T-helper 1 cell treated with Interleukin-12 subunit alpha and Interleukin-12 subunit beta and Interleukin-4 antibody, amounts not matched to agents 30 μg/mL and 1 μg/mL, for 36 hours (primary cell): ENCODE data around the gene ELMO1.

ENCODE experiments used
- H3K27ac Mint-ChIP-seq: one replicate; pipeline ENCODE4 v1.8.0; 2021; ENCODE audit warnings: mild to moderate bottlenecking, mixed read lengths
- H3K27me3 Mint-ChIP-seq: one replicate; pipeline ENCODE4 v1.8.0; 2021; ENCODE audit warnings: low read depth, mixed read lengths
- H3K36me3 Mint-ChIP-seq: one replicate; pipeline ENCODE4 v1.8.0; 2021; ENCODE audit warnings: low read depth, mixed read lengths
- H3K4me1 Mint-ChIP-seq: one replicate; pipeline ENCODE4 v1.8.0; 2021; ENCODE audit warnings: low read depth, mixed read lengths
- H3K4me3 Mint-ChIP-seq: one replicate; pipeline ENCODE4 v1.8.0; 2021; ENCODE audit warnings: mild to moderate bottlenecking, moderate library complexity, mixed read lengths
- H3K9me3 Mint-ChIP-seq: one replicate; pipeline ENCODE4 v1.8.0; 2021; ENCODE audit warnings: mixed read lengths

ELMO1 gene

DNA sequence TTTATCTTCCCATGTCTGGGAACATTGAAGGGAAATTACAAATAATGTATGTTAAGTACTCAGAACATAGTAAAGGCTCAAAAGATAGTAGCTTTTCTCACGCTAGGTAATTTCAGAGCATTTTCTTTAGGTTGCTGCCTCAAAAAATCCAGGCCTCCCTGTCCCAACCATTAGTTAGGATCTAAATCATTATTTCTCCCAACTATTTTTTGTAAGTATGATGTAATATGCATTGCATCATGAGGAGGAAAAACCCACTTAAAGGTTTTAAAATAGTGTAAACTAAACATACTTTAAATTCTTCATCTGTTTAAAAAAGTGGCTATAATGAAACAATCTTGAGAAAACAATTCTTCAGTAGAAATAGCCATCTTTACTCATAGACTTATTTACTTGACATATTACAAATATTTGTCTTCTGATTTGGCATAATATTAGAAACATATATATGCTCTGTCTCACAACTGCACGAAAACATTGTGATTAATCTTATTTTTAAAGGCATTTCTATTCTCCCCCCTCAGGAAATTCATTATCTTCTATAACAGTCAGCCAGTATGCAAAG, 329.3 kb downstream of the ELMO1 start:
- peaks cover 18% of the 10 kb centered on the region for H3K36me3 Mint-ChIP-seq
- no peaks in the 10 kb centered on the region for H3K27me3 Mint-ChIP-seq
- peaks cover 23% of the 10 kb centered on the region for H3K4me1 Mint-ChIP-seq
- no peaks in the 10 kb centered on the region for H3K9me3 Mint-ChIP-seq
- H3K27ac Mint-ChIP-seq = no peak overlapping the region
- H3K4me3 Mint-ChIP-seq = no peak overlapping the region

GRCh38 chr7:37118004-37118403, 330.7 kb downstream of the ELMO1 start:
- Mint-ChIP-seq H3K4me1 (peaks cover 23% of the 10 kb centered on the region), H3K36me3 (peaks cover 16% of the 10 kb centered on the region), H3K27me3 (no peaks in the 10 kb centered on the region), H3K4me3 (no peak overlapping the region), H3K9me3 (no peaks in the 10 kb centered on the region), H3K27ac (no peak overlapping the region)

DNA sequence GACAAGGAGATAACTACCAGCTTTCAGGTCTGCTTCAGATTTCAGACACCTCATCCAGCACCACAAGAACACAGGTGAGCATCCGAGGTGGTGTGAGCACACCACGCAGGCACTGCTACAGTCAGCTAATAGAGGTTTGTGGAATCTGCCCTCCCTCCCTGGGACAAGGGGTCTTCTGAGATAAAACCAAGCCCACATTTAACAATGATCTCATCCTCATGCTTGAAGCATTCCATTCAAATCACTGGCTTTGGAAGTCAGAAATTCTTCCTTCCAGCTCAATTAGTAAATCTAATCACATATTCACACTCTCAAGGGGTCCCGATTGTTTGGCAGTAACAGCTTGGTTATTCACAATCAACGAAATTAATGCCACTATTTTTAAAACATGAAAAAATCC, 331.4 kb downstream of the ELMO1 start:
- Mint-ChIP-seq H3K27me3 (no peaks in the 10 kb centered on the region), H3K36me3 (peaks cover 15% of the 10 kb centered on the region), H3K27ac (no peak overlapping the region), H3K4me1 (peaks cover 19% of the 10 kb centered on the region), H3K4me3 (no peak overlapping the region), H3K9me3 (no peaks in the 10 kb centered on the region)

DNA sequence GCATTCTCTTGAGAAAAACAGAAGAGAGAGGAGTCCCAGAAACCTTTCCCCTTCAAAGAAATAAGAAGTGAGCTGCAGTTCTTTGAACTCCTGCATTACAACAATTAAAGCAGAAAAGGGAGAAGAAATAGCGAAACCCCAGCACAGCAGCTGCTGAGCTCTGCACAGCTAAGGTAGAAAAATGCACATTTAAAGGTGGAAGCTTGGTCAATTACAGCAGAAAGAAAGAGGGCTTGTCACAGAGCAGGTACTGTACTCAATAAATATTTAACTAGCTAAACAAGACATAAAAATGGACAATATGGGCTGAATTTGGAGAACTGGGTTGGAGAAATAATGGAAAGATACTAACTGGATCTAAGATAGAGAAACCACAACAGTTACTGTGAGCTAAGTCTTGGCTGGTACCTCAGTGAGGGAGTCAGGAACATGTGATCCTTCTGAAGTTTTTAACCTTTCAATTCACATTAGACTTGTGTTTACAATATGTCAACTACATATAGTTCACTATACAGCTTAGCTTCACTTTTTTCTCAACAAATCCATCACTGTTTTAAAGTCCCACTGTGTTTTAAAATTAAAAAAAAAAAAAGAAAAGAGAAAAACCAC, 332.5 kb downstream of the ELMO1 start:
- H3K9me3 Mint-ChIP-seq = no peaks in the 10 kb centered on the region
- no peaks in the 10 kb centered on the region for H3K27me3 Mint-ChIP-seq
- H3K4me1 Mint-ChIP-seq = peaks cover 16% of the 10 kb centered on the region
- no peak overlapping the region for H3K27ac Mint-ChIP-seq
- no peak overlapping the region for H3K4me3 Mint-ChIP-seq
- H3K36me3 Mint-ChIP-seq = peaks cover 20% of the 10 kb centered on the region

- peaks cover 23% of the 10 kb centered on the region for H3K36me3 Mint-ChIP-seq
- H3K27me3 Mint-ChIP-seq = no peaks in the 10 kb centered on the region
- H3K4me3 Mint-ChIP-seq = no peak overlapping the region
- H3K9me3 Mint-ChIP-seq = no peaks in the 10 kb centered on the region
- H3K27ac Mint-ChIP-seq = no peak overlapping the region
- H3K4me1 Mint-ChIP-seq = peaks cover 22% of the 10 kb centered on the region
Observed at GRCh38 chr7:37113661-37114355, 334.9 kb downstream of the ELMO1 start.

- Mint-ChIP-seq H3K27ac (no peak overlapping the region), H3K9me3 (no peaks in the 10 kb centered on the region), H3K27me3 (no peaks in the 10 kb centered on the region), H3K36me3 (peaks cover 26% of the 10 kb centered on the region), H3K4me3 (no peak overlapping the region), H3K4me1 (peaks cover 26% of the 10 kb centered on the region)
Observed at GRCh38 chr7:37112876-37113275, 335.8 kb downstream of the ELMO1 start.

GRCh38 chr7:37112218-37112617, 336.4 kb downstream of the ELMO1 start:
- Mint-ChIP-seq H3K4me3 (no peak overlapping the region), H3K27ac (no peak overlapping the region), H3K27me3 (no peaks in the 10 kb centered on the region), H3K9me3 (no peaks in the 10 kb centered on the region), H3K4me1 (peaks cover 24% of the 10 kb centered on the region), H3K36me3 (peaks cover 26% of the 10 kb centered on the region)

- no peak overlapping the region for H3K4me3 Mint-ChIP-seq
- peaks cover 26% of the 10 kb centered on the region for H3K36me3 Mint-ChIP-seq
- no peaks in the 10 kb centered on the region for H3K9me3 Mint-ChIP-seq
- H3K27me3 Mint-ChIP-seq = no peaks in the 10 kb centered on the region
- H3K4me1 Mint-ChIP-seq = peaks cover 22% of the 10 kb centered on the region
- H3K27ac Mint-ChIP-seq = no peak overlapping the region
Observed at GRCh38 chr7:37111459-37111858, 337.2 kb downstream of the ELMO1 start.

GRCh38 chr7:37110660-37111424, 337.8 kb downstream of the ELMO1 start:
- Mint-ChIP-seq H3K27me3 (no peaks in the 10 kb centered on the region), H3K36me3 (peaks cover 26% of the 10 kb centered on the region), H3K9me3 (no peaks in the 10 kb centered on the region), H3K4me1 (peaks cover 22% of the 10 kb centered on the region), H3K4me3 (no peak overlapping the region), H3K27ac (no peak overlapping the region)

GRCh38 chr7:37109843-37110242, 338.8 kb downstream of the ELMO1 start:
- no peaks in the 10 kb centered on the region for H3K27me3 Mint-ChIP-seq
- peaks cover 19% of the 10 kb centered on the region for H3K4me1 Mint-ChIP-seq
- H3K27ac Mint-ChIP-seq = no peak overlapping the region
- no peaks in the 10 kb centered on the region for H3K9me3 Mint-ChIP-seq
- H3K36me3 Mint-ChIP-seq = peaks cover 23% of the 10 kb centered on the region
- H3K4me3 Mint-ChIP-seq = no peak overlapping the region

- H3K36me3 Mint-ChIP-seq = peaks cover 22% of the 10 kb centered on the region
- H3K27me3 Mint-ChIP-seq = no peaks in the 10 kb centered on the region
Observed at GRCh38 chr7:37109016-37109683, 339.5 kb downstream of the ELMO1 start.

DNA sequence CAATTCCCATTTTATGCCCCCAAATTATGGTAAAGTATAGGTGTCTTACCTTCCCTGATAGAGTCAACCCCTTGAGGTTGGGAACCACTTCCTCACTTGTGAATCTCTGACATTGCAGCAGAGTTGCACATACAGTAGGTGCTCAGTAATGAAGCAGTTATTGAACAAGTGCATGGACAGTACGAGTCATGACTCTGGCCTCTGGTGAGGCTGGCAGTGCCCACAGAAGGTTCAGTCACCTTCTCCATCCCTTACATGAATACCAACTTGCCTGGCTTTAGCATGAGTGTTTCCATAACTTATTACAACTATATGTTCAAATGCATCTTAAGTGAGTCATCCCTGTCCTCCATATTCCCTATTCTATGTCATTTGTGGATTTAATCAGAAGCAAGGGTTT, 340.0 kb downstream of the ELMO1 start:
- Mint-ChIP-seq H3K36me3 (peaks cover 19% of the 10 kb centered on the region), H3K27ac (no peak overlapping the region), H3K4me3 (no peak overlapping the region), H3K4me1 (peaks cover 14% of the 10 kb centered on the region), H3K27me3 (no peaks in the 10 kb centered on the region), H3K9me3 (no peaks in the 10 kb centered on the region)

More at GRCh38 chr7:37109016-37109683, 339.5 kb downstream of the ELMO1 start:
- peaks cover 19% of the 10 kb centered on the region for H3K4me1 Mint-ChIP-seq
- H3K27ac Mint-ChIP-seq = no peak overlapping the region
- no peak overlapping the region for H3K4me3 Mint-ChIP-seq
- no peaks in the 10 kb centered on the region for H3K9me3 Mint-ChIP-seq

DNA sequence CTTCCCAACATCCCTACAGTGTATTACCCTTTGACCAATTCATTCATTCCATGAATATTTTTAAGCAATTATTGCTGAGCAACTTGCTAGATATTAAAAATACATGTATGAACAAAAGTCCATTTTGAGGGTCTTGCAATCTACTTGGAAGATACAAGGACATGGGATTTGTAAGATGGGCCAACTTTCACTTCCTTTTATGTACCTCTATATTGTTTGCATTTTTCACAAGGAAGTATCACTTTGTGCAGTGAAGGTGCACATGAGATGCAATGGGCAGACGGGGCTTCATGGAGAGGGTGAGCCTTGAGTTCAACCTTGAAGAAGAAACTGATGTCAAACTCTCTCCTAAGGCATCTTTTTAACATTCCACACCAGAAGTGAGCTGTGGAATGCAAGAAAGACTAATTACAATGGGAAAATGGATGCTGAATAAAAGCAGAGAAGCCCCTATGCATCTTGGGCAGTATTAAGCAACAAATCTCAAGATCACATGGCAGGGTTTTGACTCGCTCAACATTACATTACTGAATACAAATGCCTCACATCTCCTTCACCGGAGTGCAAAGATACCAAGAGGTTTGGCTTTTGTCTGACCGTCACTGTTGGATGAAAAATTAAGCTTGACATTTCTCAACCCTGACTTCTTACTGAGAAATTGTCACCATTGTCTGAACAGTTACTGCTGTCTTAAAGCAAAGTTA, 341.5 kb downstream of the ELMO1 start:
- H3K4me3 Mint-ChIP-seq = no peak overlapping the region
- no peaks in the 10 kb centered on the region for H3K27me3 Mint-ChIP-seq
- H3K36me3 Mint-ChIP-seq = peaks cover 13% of the 10 kb centered on the region
- H3K27ac Mint-ChIP-seq = no peak overlapping the region
- peaks cover 16% of the 10 kb centered on the region for H3K4me1 Mint-ChIP-seq
- H3K9me3 Mint-ChIP-seq = no peaks in the 10 kb centered on the region

DNA sequence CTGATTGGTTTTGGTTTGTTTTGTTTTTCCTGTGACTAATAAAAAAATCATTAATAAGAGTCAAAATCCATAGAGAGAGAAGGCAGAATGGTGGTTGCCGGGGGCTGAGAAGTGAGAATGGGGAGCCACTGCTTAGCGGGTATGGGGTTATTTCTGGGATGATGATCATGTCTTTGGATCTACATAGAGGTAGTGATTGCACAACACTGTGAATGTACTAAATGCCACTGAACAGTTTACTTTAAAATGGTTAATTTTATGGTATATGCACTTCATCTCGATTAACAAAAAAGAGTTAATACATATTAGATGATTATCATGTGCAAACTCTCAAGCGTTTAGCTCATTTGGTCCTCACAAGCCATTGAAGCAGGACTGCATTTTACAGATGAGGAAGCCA, 342.9 kb downstream of the ELMO1 start:
- Mint-ChIP-seq H3K4me3 (no peak overlapping the region), H3K27me3 (no peaks in the 10 kb centered on the region), H3K27ac (no peak overlapping the region), H3K9me3 (no peaks in the 10 kb centered on the region), H3K36me3 (peaks cover 8% of the 10 kb centered on the region), H3K4me1 (peaks cover 17% of the 10 kb centered on the region)
